ENCODE measurements around the gene NPTN. TPM values are rescaled to one million over a fixed set of nuclear protein-coding genes. Genes with fewer than 3 reads are reported as not detected.

The NPTN gene
- total and polyA plus RNA-seq, 12 donors = 26.5 to 197 (median 127) TPM

DNA sequence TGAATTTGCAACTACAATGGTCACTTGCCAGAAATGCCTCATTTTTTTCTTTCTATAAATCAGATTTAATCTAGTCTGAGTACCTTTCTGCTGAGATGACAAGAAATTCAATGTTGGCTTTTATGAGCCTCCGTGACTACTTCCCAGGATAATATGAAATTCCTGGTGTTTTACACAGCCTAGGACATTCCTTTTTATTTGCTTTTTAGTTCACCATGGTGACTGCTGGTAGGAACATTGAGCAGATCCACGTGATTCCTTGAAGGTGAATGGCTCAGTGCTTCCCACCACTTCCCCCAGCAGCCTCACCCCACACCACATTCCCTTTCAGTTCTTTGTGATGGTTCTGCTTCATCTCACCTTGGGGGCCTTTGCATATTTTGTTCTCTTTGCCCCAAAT, 4.3 kb upstream of the NPTN start:
- no peak overlapping the region for H3K27ac ChIP-seq
- intact Hi-C loops (cut with DNase I) = loop anchor here (5.0 to 10.0 kb wide), 2 partner anchors 67 to 75 kb away; no protein-coding TSS in a partner anchor
- no peak for TF ChIP-seq CTCF (IDR thresholded peaks at IDR 0.05)
- no peak for TF ChIP-seq POLR2A (IDR thresholded peaks at IDR 0.05)
- no peaks in the 10 kb centered on the region for H3K9me3 ChIP-seq (replicated peaks in 1 of 3)
- 56 to 71% (median 66%) methylated on average over 2 of the region's 2 CpGs for WGBS, 4 donors
- no peak for DNase-seq
- H3K27me3 ChIP-seq = no peaks in the 10 kb centered on the region
- peaks cover 7 to 9% of the 10 kb centered on the region in 2 donors for H3K4me1 ChIP-seq (replicated peaks in 1 of 2)
- H3K36me3 ChIP-seq (replicated peaks in 1 of 2) = no peaks in the 10 kb centered on the region
- H3K4me3 ChIP-seq = no peak overlapping the region

- Histone ChIP-seq H3K27me3 (no peaks in the 10 kb centered on the region), H3K27ac (peak overlapping the region in 4 of 5 donors; percentile 46 to 91 (median 70)), H3K4me3 (peak overlapping the region in 1 of 4 donors; percentile 79), H3K9me3 (replicated peaks in 1 of 3) (no peaks in the 10 kb centered on the region), H3K36me3 (replicated peaks in 1 of 2) (no peaks in the 10 kb centered on the region), H3K4me1 (replicated peaks in 1 of 2) (peaks cover 37 to 39% of the 10 kb centered on the region in 2 donors)
- 66 to 70% (median 69%) methylated on average over 6 of the region's 6 CpGs for WGBS, 4 donors
- TF ChIP-seq POLR2A (IDR thresholded peaks at IDR 0.05) = no peak
- no peak for TF ChIP-seq CTCF (IDR thresholded peaks at IDR 0.05)
- intact Hi-C loops (cut with DNase I) = loop anchor here in 1 of 2 donors (5.0 to 10.0 kb wide), 2 partner anchors 71 to 72 kb away; no protein-coding TSS in a partner anchor
- DNase-seq = no peak
Observed at GRCh38 chr15:73633991-73634495, 854 bp upstream of the NPTN start.

DNA sequence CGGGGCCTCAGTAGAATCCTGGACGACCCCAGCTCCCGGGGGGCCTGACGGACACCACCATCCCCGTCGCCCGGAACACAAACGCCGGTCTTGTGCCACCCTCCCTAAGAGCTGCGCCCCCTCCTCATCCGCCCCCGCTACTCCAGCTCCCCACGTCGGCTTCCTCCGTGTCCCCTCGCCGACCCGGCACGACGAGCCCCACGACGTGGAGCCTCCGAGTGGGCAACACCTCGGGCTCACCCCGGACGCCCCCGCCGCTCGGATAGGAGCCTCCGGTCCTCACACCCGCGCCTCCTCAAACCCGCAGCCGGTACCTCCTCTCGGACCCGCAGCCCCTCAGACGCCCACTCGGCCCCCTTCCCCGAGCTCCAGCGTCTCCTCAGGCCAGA, 525 bp downstream of the NPTN start:
- Histone ChIP-seq H3K36me3 (replicated peaks in 1 of 2) (no peaks in the 10 kb centered on the region), H3K4me1 (replicated peaks in 1 of 2) (peaks cover 37 to 52% of the 10 kb centered on the region in 2 donors), H3K27ac (peak overlapping the region in 4 of 5 donors; percentile 85 to 92 (median 91)), H3K9me3 (replicated peaks in 1 of 3) (no peaks in the 10 kb centered on the region), H3K27me3 (no peaks in the 10 kb centered on the region), H3K4me3 (peak overlapping the region; percentile 37 to 99 (median 62))
- TF ChIP-seq CTCF (IDR thresholded peaks at IDR 0.05) (no peak), POLR2A (IDR thresholded peaks at IDR 0.05) (no peak)
- WGBS, 4 donors = 0 to 1% (median 0%) methylated on average over 3 to 40 of the region's 40 CpGs
- peak in 5 of 7 donors; percentile 18 to 60 (median 40) for DNase-seq
- intact Hi-C loops (cut with DNase I) = loop anchor here in 1 of 2 donors (5.0 to 10.0 kb wide), 2 partner anchors 70 to 72 kb away; no protein-coding TSS in a partner anchor

DNA sequence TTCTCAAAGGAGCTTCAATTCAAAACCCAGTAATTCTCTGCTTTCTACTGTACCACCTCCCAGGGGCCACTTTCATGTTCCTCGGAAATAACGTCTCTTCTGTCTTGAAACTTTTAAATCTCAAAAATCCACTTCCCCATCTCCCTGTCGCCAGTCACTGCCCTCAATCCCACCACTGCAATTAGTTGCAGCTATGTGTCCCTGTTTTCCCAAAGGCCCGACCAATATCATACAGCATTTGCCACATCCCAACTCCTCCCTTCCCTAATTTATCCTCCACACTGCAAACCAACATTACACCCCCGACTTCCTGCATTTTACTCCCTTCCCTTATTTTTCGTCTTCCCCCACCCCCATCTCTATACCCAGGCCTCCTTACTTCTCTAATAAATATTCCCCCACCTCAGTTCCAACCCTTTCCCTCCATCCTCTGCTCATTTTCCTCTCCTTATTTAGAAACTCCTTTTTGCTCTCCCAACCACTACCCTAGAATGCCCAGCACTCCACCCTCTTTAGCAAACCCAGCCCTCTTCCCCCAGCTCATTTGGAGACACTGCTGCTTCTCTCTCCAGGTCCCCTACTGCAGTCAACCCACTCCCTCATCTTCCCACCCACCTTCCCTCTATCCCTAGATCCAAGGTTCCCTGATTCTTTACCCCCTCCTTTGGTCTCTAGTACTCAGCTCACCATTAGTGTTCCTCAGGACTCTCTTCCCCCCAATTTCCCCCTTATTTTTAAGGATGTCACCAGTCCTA, 1.1 kb downstream of the NPTN start:
- peak; percentile 34 to 63 (median 45) for DNase-seq
- no peaks in the 10 kb centered on the region for H3K27me3 ChIP-seq
- H3K36me3 ChIP-seq (replicated peaks in 1 of 2) = no peaks in the 10 kb centered on the region
- H3K4me1 ChIP-seq (replicated peaks in 1 of 2) = peaks cover 37 to 58% of the 10 kb centered on the region in 2 donors
- 3 to 6% (median 4%) methylated on average over 6 of the region's 6 CpGs for WGBS, 4 donors
- H3K9me3 ChIP-seq (replicated peaks in 1 of 3) = no peaks in the 10 kb centered on the region
- H3K27ac ChIP-seq = peak overlapping the region in 4 of 5 donors; percentile 85 to 92 (median 91)
- intact Hi-C loops (cut with DNase I) = loop anchor here in 1 of 2 donors (5.0 to 10.0 kb wide), 2 partner anchors 70 to 73 kb away; no protein-coding TSS in a partner anchor
- peak overlapping the region; percentile 37 to 99 (median 62) for H3K4me3 ChIP-seq
- TF ChIP-seq POLR2A (IDR thresholded peaks at IDR 0.05) (peak in 1 of 2 donors; percentile 57), CTCF (IDR thresholded peaks at IDR 0.05) (no peak)

Measured in adrenal gland (tissue), 12 donors.